Ecto neural progenitor cell (in vitro differentiated cells): ENCODE results near the gene RBM19.

Source experiments
- DNase-seq: peaks from one replicate; pipeline ENCODE4 v3.0.0-alpha.2; 2018; ENCODE audit warnings: low spot score

The RBM19 gene

DNA sequence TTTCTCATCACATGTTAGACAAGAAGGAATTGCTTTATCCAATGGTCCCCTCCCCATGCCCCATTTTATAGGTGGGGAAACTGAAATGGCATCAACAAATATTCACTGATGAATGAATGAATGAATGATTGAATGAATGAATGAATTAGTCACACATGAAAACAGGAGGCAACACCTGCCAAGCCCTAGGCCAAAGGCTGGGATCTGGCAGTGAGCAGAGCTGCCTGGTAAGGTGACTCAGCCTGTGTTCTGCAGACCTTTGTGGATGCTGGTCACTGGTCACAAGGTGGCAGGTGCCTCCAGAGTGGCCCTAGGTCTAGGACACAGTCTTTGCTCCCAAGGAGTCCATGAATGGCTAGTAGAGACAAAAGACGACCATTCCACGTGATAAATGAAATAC lies 188.4 kb downstream of the RBM19 start:
- no peak for DNase-seq

GRCh38 chr12:113776536-113776935 lies 189.6 kb downstream of the RBM19 start:
- DNase-seq = no peak

DNA sequence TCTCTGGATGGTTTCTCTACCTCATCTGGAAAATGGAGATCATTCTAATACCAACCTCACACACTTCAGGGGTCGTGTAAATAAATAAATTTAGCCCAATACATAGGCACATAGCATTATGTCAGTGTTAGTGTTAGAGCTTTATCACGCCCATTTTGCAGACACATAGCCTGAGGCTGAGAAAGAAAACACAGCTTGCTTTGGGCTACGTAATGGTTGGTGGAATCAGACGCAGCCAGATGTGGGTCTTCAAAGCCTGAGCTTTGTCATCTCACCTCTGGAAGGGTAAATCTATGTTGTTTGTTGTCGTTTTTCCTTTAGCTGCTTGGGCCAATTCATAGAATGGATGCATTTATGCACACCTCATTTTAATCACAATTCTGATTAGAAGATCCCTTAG lies 191.6 kb downstream of the RBM19 start:
- DNase-seq = no peak

- no peak for DNase-seq
These were observed 193.6 kb downstream of the RBM19 start for GRCh38 chr12:113772505-113773030.

DNA sequence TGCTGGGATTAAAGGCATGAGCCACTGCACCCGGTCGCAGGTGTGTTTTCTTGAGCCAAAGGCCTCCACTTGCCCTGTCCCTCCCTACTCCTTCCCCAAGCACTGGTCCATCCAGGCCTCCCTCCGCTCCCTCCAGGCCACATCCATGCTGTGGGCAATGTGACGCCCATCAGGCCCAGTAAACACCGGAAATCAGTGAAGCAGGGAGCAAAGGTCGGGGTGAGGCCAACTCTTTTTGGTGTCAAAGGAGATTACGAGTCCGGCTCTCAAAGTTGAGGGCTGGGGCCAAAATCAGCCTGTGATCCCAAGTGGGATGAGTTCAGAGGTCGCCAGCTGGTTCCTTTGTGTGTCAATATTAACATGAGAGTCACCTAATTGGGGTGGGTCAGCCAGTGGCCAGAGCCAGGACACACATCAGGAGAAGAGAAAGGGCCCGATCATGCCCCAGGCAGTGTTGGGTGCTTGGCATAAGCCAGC lies 195.7 kb downstream of the RBM19 start:
- DNase-seq = peak; percentile 80

GRCh38 chr12:113769305-113769704 lies 196.8 kb downstream of the RBM19 start:
- DNase-seq = no peak

DNA sequence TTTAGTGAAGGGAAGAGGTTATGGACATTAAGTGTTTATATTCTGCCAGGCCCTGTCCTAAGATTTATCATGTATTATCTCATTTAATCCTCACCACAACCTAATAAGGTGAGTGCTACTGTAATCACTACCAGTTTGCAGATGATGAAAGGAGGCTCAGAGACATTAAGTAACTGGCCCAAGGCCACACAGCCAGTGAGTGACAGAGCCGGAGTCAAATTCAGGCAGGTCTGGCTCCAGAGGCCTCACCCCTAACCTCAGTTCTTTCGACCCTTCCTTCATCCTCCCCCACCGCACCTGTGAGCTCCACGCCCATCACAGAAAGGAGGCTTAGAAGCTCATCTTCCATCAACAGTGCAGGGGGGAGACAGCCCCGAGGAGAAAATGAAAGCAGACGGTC lies 197.3 kb downstream of the RBM19 start:
- no peak for DNase-seq

DNA sequence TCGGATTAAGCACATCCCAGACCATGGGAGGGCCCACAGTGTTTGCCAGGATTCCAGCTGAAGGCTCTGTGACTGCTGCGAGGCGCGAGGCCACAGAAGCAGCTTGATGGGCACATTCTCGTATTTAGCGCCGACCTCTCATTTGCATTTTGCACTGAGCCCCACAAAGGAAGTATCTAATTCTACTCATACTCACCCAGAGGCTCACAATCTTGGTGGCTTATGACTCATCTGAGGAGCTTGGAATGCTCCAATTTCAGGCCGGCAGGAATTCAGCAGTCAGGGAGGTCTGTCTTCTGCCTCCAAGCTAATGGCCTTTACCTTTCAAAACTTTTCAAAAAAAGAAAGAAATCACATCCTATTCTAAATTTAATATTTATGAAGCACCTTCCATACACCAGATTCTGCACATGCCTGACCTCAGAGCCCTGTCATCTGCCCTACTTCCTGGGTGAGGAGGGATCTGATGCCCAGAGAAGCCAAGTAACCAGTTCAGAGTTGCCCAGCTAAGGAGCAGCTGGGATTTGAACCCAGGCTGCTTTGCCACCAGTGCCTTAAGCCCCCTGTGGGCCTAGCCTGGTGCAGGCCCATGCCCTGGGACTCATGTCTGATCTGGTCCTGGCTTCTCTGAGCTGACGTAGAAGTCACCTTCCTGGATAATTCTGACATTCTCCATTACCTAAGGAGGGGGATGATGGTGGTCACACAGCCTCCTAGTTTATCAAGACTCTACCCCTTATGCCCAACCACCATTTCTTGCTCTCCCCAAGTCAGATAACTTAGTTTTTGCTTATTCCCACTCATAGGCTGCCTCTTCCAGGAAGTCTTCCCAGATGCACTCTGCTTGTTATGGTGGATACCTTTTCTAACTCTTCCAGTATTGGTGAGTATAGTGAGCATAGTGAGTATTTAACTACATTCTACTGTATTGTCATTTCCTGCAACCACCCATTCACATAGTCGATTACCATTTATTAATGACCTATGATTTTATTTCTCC lies 198.9 kb downstream of the RBM19 start:
- DNase-seq = no peak
